HepG2 (cell line): ENCODE measurements around the gene GLT1D1. TPM values are rescaled to one million over a fixed set of nuclear protein-coding genes. Genes with fewer than 3 reads are reported as not detected.

ENCODE experiments used
- ATAC-seq: fragments of 200-7000 bp; cut with Tn5 transposase; 3 replicates; pipeline ENCODE4 v1.9.1; 2020; ENCODE audit warnings: mild to moderate bottlenecking, moderate library complexity
- BruUV-seq: library from RNA; stranded (reverse); fragments of 400-500 nt; replicated peaks from 2 replicates; lab custom pipeline; 2021; lab: Mats Ljungman, UMichigan
- CTCF ChIA-PET: fragments of 300-600 bp; formaldehyde crosslinking; extraction: SDS; loops from one replicate; lab custom pipeline; 2021; ENCODE audit warnings: low total read pairs, inconsistent platforms, low intra/inter-chr PET ratio; lab: Yijun Ruan, JAX
- POLR2A ChIA-PET: fragments of 350-600 bp; sonication (Branson Sonifier 250); formaldehyde crosslinking; loops from one replicate; lab custom pipeline; 2020; ENCODE audit warnings: antibody characterized with exemption, inconsistent platforms; lab: Yijun Ruan, JAX
- DNase-seq: peaks from one replicate; pipeline ENCODE4 v3.0.0-alpha.2; 2015; ENCODE audit warnings: low spot score
- FAIRE-seq: peaks from 3 replicates; lab custom pipeline; 2011; peaks lifted over from hg19 to GRCh38; lab: Jason Lieb, UNC
- H2AFZ ChIP-seq: one replicate; pipeline ENCODE4 v1.6.1; 2011; ENCODE audit warnings: low read length, inconsistent platforms
- H3K27ac ChIP-seq: fragments of 300-600 bp; 3 replicates; pipeline ENCODE4 v1.8.0; 2011; ENCODE audit warnings: mixed run types, mild to moderate bottlenecking, mixed read lengths, low read length, inconsistent platforms; ENCODE audit not compliant: insufficient read depth; ENCODE audit errors: extremely low read length
- H3K27me3 ChIP-seq, 2 experiments: fragments of 200-600 bp in 1 of 2; 2 replicates in 1 of 2; 3 replicates in 1 of 2; pipeline versions ENCODE4 v1.6.0 to v1.8.0; 2011; ENCODE audit warnings: low read length in 2 of 2, mild to moderate bottlenecking in 2 of 2, moderate library complexity in 2 of 2, inconsistent platforms in 1 of 2; ENCODE audit not compliant: insufficient read depth in 2 of 2, control insufficient read depth in 1 of 2
- H3K36me3 ChIP-seq, 2 experiments: fragments of 200-600 bp in 1 of 2; replicated peaks in 1 of 2; 2 replicates in 1 of 2; 3 replicates in 1 of 2; pipeline versions ENCODE4 v1.5.1 to v1.8.0; 2011; ENCODE audit warnings: low read length in 2 of 2, inconsistent platforms in 1 of 2; ENCODE audit not compliant: insufficient read depth in 2 of 2, control insufficient read depth in 1 of 2
- H3K4me1 ChIP-seq: 2 replicates; pipeline ENCODE4 v1.5.1; 2012; ENCODE audit warnings: low read length, inconsistent platforms; ENCODE audit not compliant: insufficient read depth
- H3K4me2 ChIP-seq: 2 replicates; pipeline ENCODE4 v1.6.0; 2011; ENCODE audit warnings: low read depth, low read length, inconsistent platforms
- H3K4me3 ChIP-seq, 3 experiments: fragments of 200-600 bp in 1 of 3; sonication (generic), shearing (Covaris generic) in 1 of 3; replicated peaks in 1 of 3; 2 replicates each; pipeline ENCODE4 v1.5.1; 2011 to 2016; ENCODE audit warnings: low read length in 3 of 3, inconsistent platforms in 2 of 3, low read depth in 2 of 3, mild to moderate bottlenecking in 2 of 3, control low read depth in 1 of 3, mixed read lengths in 1 of 3; ENCODE audit not compliant: insufficient read depth in 1 of 3
- H3K79me2 ChIP-seq: one replicate; pipeline ENCODE4 v1.6.1; 2011; ENCODE audit warnings: low read length, inconsistent platforms; ENCODE audit not compliant: insufficient read depth
- H3K9ac ChIP-seq: 2 replicates; pipeline ENCODE4 v1.6.0; 2011; ENCODE audit warnings: mild to moderate bottlenecking, low read depth, low read length, inconsistent platforms; ENCODE audit not compliant: insufficient read depth
- H3K9me3 ChIP-seq: 2 replicates; pipeline ENCODE4 v1.5.1; 2012; ENCODE audit warnings: mild to moderate bottlenecking, low read length
- H4K20me1 ChIP-seq: 2 replicates; pipeline ENCODE4 v1.6.0; 2011; ENCODE audit warnings: inconsistent platforms, mild to moderate bottlenecking, low read length, moderate library complexity; ENCODE audit not compliant: insufficient read depth
- ATF3 ChIP-seq: sonication (generic); formaldehyde crosslinking; IDR thresholded peaks from 2 replicates; pipeline ENCODE4 v1.4.0; 2020; ENCODE audit warnings: missing genetic modification reagents
- CHD4 ChIP-seq: fragments of 200-600 bp; sonication (generic); IDR thresholded peaks from 2 replicates; pipeline ENCODE4 v1.7.0; 2017; ENCODE audit warnings: mild to moderate bottlenecking, low read length, borderline replicate concordance
- KLF13 ChIP-seq: sonication (generic); formaldehyde crosslinking; IDR thresholded peaks from 2 replicates; pipeline ENCODE4 v1.4.0; 2020; ENCODE audit warnings: mild to moderate bottlenecking, missing genetic modification reagents
- NFYB ChIP-seq: sonication (generic); formaldehyde crosslinking; IDR thresholded peaks from 2 replicates; pipeline ENCODE4 v1.4.0; 2020; ENCODE audit warnings: missing genetic modification reagents
- STAG1 ChIP-seq: sonication (generic); formaldehyde crosslinking; IDR thresholded peaks from 2 replicates; pipeline ENCODE4 v1.4.0; 2020; ENCODE audit warnings: missing genetic modification reagents
- ZBTB37 ChIP-seq: sonication (generic); formaldehyde crosslinking; IDR thresholded peaks from 2 replicates; pipeline ENCODE4 v1.4.0; 2020; ENCODE audit warnings: mild to moderate bottlenecking, missing genetic modification reagents
- ZEB1 ChIP-seq: IDR thresholded peaks from 2 replicates; pipeline ENCODE4 v1.6.1; 2012; ENCODE audit warnings: mild to moderate bottlenecking, low read depth, inconsistent platforms; ENCODE audit not compliant: insufficient replicate concordance
- ZNF276 ChIP-seq: sonication (generic); formaldehyde crosslinking; IDR thresholded peaks from 2 replicates; pipeline ENCODE4 v1.4.0; 2020; ENCODE audit warnings: mild to moderate bottlenecking, low read depth, missing genetic modification reagents
- ZNF7 ChIP-seq: IDR thresholded peaks from 2 replicates; pipeline ENCODE4 v1.6.1; 2016; ENCODE audit warnings: missing biosample characterization, missing genetic modification reagents
- WGBS: methylation state at CpG from one replicate; pipeline ENCODE4 v1.1.6; 2017; ENCODE audit warnings: low lambda C conversion rate; 5-methylcytosine and 5-hydroxymethylcytosine counted together
- in situ Hi-C: cut with HindIII; loops from 2 replicates; pipeline ENCODE4 v1.10.0; 2017; ENCODE audit warnings: low pct_unique_long_range_greater_than_20kb; ENCODE audit not compliant: extremely low pct_ligation_motif_present
- intact Hi-C: fragments of 100-400 bp; cut with micrococcal nuclease; formaldehyde crosslinking; loops from one replicate; pipeline ENCODE4 v1.10.0; 2022; ENCODE audit not compliant: unreplicated experiment
- polyA plus RNA-seq, 8 experiments: library from polyadenylated mRNA; depleted of rRNA in 3 of 8; stranded (reverse) in 7 of 8; unstranded in 1 of 8; fragments of >200 nt; fragmentation: Illumina TruSeq in 4 of 8; extraction: Trizol in 4 of 8; gene quantifications; 2 replicates each; pipeline versions ENCODE4 v1.2.1 to v1.2.3, GENCODE V29; 2011 to 2016; ENCODE audit warnings: low read depth in 4 of 8, missing spikeins in 1 of 8, mixed read lengths in 1 of 8; ENCODE audit not compliant: insufficient read depth in 1 of 8
- total RNA-seq, 5 experiments: library from RNA; depleted of rRNA; stranded (reverse); fragments of >200 nt; fragmentation: Illumina TruSeq; extraction: Trizol; gene quantifications; 2 replicates each; pipeline ENCODE4 v1.2.3, GENCODE V29; 2016; ENCODE audit warnings: low read depth in 1 of 5
- TF ChIP-seq, protein P1 (sequence below): sonication (generic); formaldehyde crosslinking; conservative IDR thresholded peaks from 2 replicates; pipeline ENCODE4 v1.4.0; 2020; ENCODE audit warnings: missing genetic modification reagents

Gene GLT1D1
- total and polyA plus RNA-seq, 2 of the 13 experiments (the other 11 are each of a cell fraction or from before 2014, with no cell fraction given): 0.09 to 0.17 TPM

DNA sequence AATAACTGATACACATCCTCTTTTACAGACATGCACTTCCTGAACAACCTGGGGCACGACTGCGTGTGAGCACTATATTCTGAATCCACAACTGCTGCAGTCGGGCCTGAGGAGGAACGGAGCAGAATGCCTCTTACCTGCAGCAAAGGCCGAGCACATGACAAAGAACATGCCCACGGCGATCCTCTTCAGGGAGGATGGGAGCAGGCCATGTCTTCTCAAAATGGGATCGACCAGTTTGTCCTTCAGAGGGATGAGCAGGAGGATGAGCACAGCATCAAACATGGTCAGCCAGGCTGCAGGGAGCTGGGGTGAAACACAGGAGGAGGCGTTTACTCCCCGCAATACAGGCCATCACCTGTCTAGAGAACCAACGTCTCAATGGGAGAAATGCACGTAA, 44.6 kb upstream of the GLT1D1 start:
- POLR2A ChIA-PET: no interaction called here
- in situ Hi-C loops: no loop called here
- H3K79me2 ChIP-seq: peaks cover 15% of the 10 kb centered on the region
- 0 out of 2 replicates have a peak, but pooled peaks cover 7% of the 10 kb centered on the region for H4K20me1 ChIP-seq
- no peak overlapping the region for H3K27ac ChIP-seq
- 90% methylated on average over 12 of the region's 12 CpGs for WGBS
- H3K4me1 ChIP-seq: no peaks in the 10 kb centered on the region
- peaks cover 13 to 58% of the 10 kb centered on the region in 2 experiments; a peak in 4 of 5 replicates for H3K36me3 ChIP-seq
- FAIRE-seq (no peak), DNase-seq (no peak), ATAC-seq (no peak)
- TF ChIP-seq NFYB (CRISPR knock-in tag) (no peak), ZEB1 (no peak)
- no peak overlapping the region for H2AFZ ChIP-seq
- no peaks in the 10 kb centered on the region for H3K9me3 ChIP-seq
- intact Hi-C loops: no loop called here
- BruUV-seq: no TSS peak
- no peak overlapping the region for H3K4me3 ChIP-seq
- CTCF ChIA-PET: no interaction called here
- H3K27me3 ChIP-seq: no peaks in the 10 kb centered on the region
- no peak overlapping the region for H3K4me2 ChIP-seq
- H3K9ac ChIP-seq: no peak overlapping the region

DNA sequence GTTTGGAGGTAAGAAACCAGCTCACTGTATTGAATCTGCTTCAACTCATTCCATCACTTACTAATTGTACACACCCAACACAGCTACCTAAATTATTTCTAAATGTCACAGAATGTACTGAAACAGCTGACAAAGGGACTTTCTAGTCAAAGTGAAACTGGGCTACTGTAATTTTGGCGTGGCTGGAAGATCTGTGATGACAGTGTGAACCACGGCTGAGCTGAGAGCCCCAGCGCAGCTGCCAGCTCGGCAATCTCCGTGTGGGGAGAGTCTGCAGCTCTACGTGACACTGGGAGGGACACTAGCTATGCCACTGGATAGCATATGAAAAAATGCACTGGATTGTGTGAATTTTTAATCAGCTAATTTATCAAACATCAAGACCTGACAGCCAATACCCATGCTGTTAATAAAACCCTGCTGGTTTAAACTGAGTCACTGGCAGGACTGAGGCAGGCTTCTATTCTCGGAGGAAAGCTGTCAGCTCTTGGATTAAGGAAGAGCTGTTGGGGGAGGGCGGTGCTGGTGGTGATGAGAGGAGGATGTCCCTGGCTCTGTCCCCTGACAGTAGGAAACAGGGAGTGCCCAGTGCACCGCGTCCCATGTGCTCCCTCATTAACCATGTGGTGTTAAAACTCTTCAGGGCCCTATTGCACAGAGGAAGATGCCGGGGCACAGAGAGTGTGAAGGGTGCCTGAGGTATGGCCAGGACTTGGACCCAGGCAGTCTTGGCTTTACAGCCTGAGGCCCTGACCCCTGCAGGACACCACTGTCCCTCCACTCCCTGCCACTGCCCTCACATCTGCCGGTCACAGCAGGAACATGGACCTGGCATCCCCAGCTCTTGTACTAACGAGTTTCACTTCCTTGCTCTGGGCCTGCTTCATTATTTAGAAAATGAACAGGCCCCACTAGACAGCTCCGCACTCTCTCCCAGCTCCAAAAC, 42.8 kb upstream of the GLT1D1 start:
- peak; percentile 41; the same call in 2 of the 3 replicates for ATAC-seq
- DNase-seq: no peak
- no peak for FAIRE-seq
- no peak overlapping the region for H2AFZ ChIP-seq
- no peak for TF ChIP-seq ZNF7 (CRISPR knock-in tag)
- TF ChIP-seq CHD4: no peak
- TF ChIP-seq KLF13 (CRISPR knock-in tag): no peak
- TF ChIP-seq ZBTB37: no peak
- no peak for TF ChIP-seq STAG1 (CRISPR knock-in tag)
- no peak for TF ChIP-seq ZNF276
- TF ChIP-seq, protein P1, sequence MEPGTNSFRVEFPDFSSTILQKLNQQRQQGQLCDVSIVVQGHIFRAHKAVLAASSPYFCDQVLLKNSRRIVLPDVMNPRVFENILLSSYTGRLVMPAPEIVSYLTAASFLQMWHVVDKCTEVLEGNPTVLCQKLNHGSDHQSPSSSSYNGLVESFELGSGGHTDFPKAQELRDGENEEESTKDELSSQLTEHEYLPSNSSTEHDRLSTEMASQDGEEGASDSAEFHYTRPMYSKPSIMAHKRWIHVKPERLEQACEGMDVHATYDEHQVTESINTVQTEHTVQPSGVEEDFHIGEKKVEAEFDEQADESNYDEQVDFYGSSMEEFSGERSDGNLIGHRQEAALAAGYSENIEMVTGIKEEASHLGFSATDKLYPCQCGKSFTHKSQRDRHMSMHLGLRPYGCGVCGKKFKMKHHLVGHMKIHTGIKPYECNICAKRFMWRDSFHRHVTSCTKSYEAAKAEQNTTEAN: no peak
- TF ChIP-seq ATF3 (CRISPR knock-in tag): no peak
- H4K20me1 ChIP-seq: 0 out of 2 replicates have a peak, but pooled peaks cover 7% of the 10 kb centered on the region
- BruUV-seq: no TSS peak
- H3K9ac ChIP-seq: no peak overlapping the region
- H3K4me1 ChIP-seq: no peaks in the 10 kb centered on the region
- H3K4me3 ChIP-seq: no peak overlapping the region
- peaks cover 28% of the 10 kb centered on the region for H3K79me2 ChIP-seq
- H3K36me3 ChIP-seq: peaks cover 12 to 62% of the 10 kb centered on the region in 2 experiments; a peak in 4 of 5 replicates
- 95% methylated on average over 8 of the region's 14 CpGs for WGBS
- H3K4me2 ChIP-seq: no peak overlapping the region
- intact Hi-C loops (no loop called here), in situ Hi-C loops (no loop called here)
- CTCF ChIA-PET: no interaction called here
- POLR2A ChIA-PET: no interaction called here
- no peaks in the 10 kb centered on the region for H3K27me3 ChIP-seq
- H3K27ac ChIP-seq: no peak overlapping the region
- H3K9me3 ChIP-seq: no peaks in the 10 kb centered on the region
